HG03558 (cell line): Measurements from ENCODE around the gene SBK1.
"Not testable (repeated sequence)": the region's sequence is repeated elsewhere in the genome, so short reads cannot be mapped to it uniquely, and the experiment has no call there.

Source experiments
- ATAC-seq: cut with Tn5 transposase; IDR thresholded peaks from one replicate; pipeline ENCODE4 v1.9.1; 2021; ENCODE audit warnings: moderate number of reproducible peaks; ENCODE audit not compliant: unreplicated experiment; ENCODE audit errors: extremely low read depth

Gene SBK1

DNA sequence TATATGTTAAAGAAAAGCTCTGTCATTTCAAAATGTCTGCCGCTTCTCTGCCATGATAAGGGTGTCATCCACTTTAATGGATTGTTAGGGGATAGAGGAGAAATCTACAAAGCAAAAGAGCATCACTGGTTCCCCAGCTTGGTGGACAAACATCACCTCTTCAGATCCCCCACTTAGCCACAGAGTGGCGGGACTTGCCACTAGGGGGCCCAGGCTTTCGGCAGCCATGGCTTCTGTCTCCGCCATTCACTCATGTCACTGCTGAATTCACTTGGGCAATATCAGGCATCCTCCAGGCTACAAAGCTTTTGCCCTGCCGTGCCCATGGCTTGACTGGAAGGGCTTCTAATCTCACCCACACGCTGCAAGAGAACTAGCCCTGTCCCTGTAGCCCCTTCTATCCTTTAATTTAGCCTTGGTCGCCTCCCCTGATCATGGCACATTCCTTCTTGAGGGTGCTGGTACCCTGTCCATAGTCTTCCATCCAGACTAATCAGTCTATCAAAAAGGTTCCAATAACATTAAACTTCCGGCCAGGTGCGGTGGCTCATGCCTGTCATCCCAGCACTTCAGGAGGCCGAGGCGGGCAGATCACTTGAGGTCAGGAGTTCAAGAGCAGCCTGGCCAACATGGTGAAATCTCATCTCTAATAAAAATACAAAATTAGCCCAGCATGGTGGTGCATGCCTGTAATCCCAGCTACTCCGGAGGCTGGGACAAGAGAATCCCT lies 34.7 kb downstream of the SBK1 start:
- no peak for ATAC-seq

GRCh38 chr16:28330232-28330631 lies 37.9 kb downstream of the SBK1 start:
- ATAC-seq: not testable (repeated sequence)

- ATAC-seq: not testable (repeated sequence)
These were observed 38.7 kb downstream of the SBK1 start for GRCh38 chr16:28330981-28331380.

- not testable (repeated sequence) for ATAC-seq
These were observed 40.3 kb downstream of the SBK1 start for GRCh38 chr16:28332632-28333031.

DNA sequence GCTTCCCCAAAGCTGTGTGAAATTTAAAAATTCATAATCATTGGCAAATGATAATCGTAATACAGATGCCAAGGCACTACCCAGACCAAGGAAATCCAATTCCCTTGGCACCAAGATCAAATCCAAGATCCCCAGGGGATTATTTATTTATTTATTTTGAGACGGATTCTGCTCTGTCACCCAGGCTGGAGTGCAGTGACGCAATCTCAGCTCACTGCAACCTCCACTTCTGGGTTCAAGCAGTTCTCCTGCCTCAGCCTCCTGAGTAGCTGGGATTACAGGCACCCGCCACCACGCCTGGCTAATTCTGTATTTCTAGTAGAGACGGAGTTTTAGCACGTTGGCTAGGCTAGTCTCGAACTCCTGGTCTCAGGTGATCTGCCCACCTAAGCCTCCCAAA lies 43.4 kb downstream of the SBK1 start:
- not testable (repeated sequence) for ATAC-seq

DNA sequence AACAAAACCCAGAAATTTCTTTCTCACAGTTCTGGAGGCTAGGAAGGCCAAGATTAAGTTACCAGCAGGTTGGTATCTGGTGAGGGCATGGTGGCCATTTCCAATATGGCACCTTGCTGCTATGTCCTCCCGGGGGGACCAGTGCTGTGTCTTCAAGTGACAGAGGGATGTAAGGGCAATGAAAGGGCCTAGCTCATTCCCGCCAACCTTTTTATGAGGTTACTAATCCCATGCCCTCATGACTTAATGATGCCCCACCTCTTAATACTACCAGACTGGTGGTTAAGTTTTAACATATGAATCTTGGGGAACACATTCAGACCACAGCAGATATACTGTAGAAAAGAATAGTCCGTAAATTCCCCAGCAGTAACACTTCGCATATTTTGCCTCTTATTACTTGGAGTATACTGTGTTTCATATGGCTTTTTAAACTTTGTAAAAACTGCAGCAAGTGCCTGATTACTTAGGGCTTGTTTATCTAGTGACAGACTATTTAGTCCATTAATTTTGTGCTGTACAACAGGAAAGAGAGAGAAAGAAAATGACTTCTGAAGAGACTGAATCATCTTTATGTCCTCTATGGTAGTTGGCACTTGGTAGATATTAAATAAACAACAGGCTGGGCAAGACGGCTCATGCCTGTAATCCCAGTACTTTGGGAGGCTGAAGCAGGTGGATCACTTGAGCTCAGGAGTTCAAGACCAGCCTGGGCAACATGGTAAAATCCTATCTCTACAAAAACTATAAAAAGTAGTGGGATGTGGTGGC lies 44.8 kb downstream of the SBK1 start:
- not testable (repeated sequence) for ATAC-seq

DNA sequence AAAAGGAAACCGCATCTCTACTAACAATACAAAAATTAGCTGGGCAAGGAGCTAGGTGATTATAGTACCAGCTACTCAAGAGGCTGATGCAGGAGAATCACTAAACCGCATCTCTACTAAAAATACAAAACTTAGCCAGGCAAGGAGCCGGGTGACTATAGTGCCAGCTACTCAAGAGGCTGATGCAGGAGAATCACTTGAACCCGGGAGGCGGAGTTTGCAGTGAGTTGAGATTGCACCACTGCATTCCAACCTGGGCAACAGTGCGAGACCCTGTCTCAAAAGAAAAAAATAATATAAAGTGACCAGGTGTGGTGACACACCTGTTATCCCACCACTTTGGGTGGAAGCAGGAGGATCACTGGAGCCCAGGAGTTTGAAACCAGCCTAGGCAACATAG lies 45.9 kb downstream of the SBK1 start:
- ATAC-seq: not testable (repeated sequence)

DNA sequence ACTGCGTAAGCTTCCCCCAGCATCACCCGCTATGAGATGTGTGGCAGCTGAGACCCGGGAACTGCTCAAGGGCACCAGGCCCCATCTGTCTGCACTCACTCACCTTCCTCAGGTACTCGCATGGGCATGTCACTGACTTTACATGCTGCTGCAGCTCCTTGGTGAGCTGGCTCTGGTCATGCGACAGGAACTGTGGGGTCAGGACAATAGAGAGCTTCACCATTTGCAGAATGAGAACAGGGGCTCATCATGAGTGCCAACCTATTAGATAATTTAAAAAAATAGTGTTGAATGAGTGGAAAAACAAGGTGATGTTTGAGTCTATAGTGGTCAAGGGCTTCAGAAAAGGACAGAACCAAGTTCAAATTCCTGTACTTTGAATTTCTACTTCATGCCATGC lies 70.3 kb downstream of the SBK1 start:
- not testable (repeated sequence) for ATAC-seq

DNA sequence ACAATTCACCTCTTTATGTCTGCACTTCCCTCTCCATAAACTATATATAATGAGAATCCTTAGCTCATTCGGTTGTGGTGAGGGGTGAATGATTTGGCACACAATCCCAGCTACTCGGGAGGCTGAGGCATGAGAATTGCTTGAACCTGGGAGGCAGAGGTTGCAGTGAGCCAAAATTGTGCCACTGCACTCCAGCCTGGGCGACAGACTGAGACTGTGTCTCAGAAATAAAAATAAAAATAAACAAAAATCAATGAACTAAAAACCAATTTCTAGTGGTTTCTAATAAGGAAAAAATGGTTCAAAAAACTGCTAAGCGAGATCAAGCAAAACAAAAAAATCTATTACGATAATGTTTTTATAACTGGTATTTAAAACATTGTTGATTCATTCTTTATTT lies 71.1 kb downstream of the SBK1 start, which contains the start of gene NPIPB6:
Gene NPIPB6 (minus strand): TSS at position 101 of the 400 bp plus-strand sequence. CDS start 686 bp downstream, outside the sequence.
- not testable (repeated sequence) for ATAC-seq

- ATAC-seq: not testable (repeated sequence)
These were observed 72.2 kb downstream of the SBK1 start for GRCh38 chr16:28364268-28365173.

DNA sequence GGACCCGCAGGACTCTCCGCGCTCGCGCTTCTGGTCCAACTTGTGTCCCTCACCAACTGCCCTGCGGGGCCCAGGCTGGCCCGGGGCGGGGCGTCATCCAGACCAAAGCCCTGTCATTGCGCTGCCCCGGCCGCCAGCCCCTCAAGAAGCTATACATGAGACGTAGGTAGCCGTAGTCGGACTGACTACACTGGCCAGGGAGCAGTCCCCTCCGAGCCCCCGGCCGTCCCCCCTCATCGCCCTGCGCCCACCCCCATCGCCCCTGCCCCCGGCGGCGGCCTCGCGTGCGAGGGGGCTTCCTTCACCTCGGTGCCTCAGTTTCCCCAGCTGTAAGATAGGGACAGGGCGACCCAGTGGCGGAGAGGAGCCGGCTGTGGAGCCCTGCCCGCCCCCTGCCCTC lies 75.6 kb downstream of the SBK1 start:
- ATAC-seq: not testable (repeated sequence)
